Fibroblast of upper back skin (primary cell): Measurements from ENCODE around the gene SVEP1.
"Not testable (repeated sequence)": the region's sequence is repeated elsewhere in the genome, so short reads cannot be mapped to it uniquely, and the experiment has no call there.

Experiments
- DNase-seq: peaks from one replicate; pipeline ENCODE4 v3.0.0-alpha.2; 2013

SVEP1 gene

DNA sequence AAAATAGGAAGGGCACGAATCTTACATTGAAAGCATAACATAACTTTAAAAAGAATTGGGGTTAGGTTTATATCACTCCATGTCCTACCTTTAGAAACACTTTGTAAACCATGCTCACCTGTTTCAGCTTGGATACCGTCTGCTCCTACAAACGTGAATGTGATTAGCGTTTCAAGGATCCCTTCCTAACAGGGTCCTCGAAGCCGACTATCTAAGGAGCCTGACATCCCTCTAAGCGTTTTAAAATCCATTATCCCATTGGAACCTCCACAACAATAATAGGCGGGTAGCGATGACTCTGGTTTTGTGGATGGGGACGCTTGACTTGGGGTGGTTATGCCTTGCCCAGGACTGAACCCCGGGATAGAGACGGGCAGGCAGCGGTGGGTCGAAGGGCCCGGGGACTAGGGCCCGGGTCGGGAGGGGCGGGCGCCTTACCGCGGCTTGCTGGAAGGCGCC lies 937 bp downstream of the SVEP1 start:
- no peak for DNase-seq

DNA sequence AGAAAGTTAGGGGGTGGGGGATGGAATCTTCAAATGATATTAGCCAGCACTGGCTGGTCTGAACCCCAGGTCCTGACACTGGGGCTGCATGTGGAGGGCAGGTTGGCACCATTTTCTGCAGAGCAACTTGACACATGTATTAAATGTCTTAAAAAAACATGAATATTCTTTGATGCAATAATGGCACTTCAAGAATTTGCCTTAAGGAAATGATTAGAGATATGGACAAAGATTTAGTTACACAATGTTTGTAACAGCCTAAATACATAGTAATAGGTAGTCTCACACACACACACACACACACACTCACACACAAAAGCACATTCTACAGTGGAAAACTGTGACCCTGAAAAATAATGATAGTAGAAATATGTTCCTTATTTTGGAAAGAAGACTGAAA lies 3.6 kb downstream of the SVEP1 start:
- no peak for DNase-seq

DNA sequence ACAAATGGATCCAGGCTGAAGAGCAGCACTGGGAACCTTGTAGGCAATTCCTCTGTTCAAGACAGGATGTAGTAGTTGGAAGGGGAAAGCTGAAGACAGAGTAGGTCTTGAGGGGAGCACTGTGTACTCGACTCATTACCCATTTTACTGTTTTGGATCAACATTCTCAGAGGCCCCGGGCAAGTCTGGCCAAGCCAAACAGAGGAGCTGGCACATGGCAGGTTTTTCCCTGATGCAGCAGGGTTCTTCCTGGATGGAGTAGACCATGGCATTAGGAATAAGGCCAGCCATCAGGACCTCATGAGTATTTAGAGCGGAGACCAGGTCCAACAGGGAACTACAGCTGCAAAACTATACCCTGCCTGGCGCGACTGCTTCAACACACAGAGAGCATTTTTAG lies 4.4 kb downstream of the SVEP1 start:
- DNase-seq: no peak

DNA sequence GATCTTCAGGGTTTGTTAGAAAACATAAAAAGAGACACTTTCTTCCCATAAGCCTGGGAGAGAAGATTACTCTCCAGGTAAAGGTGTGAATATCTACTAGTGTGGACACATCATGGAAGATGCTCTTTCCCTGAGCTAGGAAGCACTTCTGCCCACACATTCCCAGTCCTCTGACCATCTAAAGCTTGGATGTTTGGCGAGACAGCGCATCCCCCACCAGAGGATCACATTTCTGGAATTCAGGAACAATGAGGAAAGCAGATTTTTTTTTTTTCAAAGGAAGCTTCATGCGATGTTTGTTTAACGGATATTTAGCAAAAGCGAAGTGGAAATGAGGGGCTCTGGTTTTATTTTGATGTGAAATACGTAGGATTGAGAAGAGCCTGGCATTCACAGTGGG lies 6.2 kb downstream of the SVEP1 start:
- DNase-seq: no peak

DNA sequence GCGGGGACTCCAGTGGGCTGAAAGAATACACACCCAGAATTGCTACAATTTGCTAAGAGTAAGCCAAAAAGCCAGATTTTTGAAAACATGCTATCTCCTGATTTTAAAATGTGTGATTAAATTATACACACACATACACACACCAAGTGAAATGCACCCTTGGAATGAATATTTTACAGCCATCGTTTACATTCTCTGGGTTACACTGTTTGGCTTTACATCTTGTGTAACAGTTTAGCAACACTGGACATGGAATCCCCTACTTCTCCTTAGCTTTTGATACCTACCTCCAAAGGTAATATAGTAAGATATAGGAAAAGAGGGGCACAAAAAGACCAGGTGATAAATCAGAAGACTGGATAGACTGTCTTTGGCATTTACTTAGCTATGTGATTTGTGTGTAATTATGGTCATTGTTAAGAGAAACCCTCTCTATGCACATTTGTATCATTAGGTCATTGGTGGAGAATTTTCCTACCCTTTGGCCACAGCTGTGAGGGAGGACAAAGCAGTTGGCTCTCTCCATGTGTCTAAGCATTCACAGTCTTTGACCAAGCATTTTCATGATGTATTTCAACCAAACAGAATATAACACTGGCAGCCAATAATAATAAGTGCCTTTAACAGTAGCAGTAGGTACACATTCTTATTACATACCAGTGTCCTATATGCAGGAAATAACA lies 7.6 kb downstream of the SVEP1 start:
- DNase-seq: no peak

DNA sequence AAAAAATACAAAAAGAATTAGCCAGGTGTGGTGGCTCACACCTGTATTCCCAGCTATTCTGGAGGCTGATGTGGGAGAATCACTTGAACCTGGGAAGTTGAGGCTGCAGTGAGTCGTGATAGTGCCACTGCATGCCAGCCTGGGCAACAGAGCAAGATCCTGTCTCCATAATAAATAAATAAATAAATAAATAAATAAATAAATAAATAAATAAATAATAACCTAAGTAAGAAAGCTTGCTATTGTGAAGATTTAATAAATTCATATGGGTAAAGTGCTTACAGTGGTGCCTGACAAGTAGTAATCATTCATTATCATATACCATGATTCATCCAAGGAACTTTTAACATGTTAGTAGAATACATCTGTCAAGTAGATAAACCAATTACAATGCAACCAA lies 13.4 kb downstream of the SVEP1 start:
- no peak for DNase-seq

DNA sequence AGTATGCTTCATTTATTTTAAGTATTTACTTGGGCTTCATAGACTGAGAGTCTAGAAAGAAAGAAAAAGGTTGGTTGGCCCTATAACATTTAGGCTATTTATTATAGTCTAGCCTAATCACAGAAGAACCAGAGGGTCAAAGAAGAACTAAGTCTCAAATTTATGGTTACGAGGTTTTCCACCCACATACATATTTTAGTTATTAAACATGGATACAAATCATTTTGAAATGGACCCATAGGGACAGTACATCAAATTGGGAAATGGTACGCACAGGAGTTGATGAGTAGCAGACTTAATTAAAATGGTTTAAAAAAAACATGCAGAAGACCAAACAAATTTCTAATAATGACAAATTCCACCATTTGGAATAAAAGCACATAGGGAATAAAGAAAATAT lies 17.7 kb downstream of the SVEP1 start:
- DNase-seq: no peak

DNA sequence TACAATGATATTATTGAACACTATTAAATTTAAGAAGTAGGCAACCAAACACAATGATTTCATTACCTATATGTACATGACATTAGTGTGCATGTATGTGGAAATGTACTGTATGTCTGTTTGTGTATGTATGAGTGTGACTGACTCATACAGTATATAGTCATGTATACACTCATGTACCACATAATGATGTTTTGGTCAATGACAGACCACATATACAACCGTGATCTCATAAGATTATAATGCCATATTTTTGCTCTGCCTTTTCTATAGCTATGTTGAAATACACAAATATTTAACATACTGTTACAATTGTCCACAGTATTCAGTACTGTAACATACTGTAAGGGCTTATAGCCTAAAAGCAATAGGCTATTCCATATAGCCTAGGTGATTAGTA lies 19.7 kb downstream of the SVEP1 start:
- peak; percentile 64 for DNase-seq

DNA sequence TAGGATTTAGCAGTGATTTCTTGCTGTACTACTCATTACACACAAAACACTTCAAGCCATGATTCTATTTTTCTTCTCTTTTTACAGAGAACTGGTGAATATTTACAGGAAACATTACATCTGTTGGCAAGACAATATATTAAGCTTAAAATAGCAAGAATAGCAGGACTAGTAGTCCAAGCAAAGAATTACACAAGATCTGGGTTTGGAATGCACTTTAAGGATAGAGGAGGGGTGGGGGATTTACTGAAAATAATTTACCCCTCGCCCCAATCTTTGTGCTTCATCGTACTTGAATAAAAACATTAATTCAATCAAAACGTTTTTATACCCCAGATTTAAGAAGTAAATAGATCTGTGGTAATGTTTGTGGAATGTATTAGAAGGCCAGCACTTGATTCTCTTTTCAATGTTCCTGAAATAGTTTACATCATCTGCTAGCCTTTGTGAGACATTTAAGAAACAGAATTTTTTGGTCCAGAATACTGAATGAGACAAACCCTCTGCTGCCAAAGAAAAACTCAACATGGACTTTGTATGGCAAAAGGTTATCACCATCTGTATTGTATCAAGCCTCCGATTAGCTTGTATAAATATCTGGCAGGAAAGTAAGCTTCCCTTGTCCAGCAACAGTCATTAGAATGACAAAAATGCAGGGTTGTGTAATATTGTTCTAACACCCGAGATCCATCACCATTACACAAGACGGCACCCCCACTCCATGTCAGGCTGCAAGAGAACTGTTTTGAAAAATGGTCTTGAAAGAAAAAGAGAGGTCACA lies 23.8 kb downstream of the SVEP1 start:
- peak; percentile 93 for DNase-seq

DNA sequence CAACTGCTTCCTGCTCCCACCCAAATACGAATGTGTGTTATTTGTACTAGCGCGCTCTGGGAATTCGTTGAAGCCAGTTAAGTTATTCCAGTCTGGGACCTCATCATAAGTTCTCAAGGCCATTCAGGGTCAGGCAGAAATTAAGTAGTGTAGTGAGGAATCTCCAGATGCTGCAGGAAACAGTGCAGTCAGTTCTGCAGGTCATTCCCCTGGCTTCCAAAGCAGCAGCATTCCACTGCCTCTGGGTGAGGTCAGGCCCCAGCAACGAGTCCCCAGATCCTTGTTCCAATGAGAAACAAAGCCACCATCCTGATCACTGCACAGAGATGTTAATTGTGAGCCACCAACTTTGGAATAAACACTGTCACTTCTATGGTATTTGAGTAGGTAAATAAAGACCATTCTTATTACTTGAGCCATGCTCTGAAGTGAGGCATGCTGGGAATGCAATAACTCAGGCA lies 33.1 kb downstream of the SVEP1 start:
- no peak for DNase-seq

DNA sequence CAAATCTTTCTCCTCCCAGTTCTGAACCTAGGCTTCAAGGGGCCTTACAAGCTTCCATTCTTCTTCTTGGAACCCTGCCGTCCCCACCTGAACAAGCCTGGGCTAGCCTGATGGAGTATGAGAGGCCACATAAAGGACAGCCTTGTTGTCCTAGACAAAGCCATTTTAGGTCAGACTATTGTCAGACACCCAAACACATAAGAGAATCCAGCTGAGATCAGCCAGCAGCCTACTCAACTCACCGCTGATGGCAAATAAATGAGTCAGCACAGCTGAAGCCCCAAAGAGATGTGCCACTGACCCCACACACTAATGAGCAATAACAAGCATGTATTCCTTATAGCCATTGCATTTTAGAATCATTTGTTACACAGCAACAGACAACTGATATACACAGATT lies 33.8 kb downstream of the SVEP1 start:
- no peak for DNase-seq

DNA sequence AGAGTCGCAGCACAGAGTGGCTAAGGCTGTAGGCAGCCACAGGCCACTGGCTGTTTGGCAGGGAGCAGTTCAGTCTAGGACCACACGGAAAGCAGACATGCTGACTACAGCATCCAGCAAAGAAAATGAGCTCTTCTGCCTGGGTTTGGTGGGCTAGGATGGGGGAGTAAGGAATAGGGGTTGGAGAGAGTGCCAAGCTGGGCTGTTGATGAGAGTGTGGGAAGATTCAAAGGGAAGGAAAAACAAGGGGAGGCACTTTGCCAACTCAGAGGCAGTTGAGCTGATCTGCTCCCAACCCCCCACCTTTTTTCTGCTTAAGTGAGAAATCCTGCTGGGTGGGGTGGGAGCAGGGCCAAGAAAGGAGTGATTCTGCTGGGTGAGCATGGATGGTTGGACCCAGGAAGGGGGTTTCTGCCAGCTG lies 35.9 kb downstream of the SVEP1 start:
- peak; percentile 63 for DNase-seq

DNA sequence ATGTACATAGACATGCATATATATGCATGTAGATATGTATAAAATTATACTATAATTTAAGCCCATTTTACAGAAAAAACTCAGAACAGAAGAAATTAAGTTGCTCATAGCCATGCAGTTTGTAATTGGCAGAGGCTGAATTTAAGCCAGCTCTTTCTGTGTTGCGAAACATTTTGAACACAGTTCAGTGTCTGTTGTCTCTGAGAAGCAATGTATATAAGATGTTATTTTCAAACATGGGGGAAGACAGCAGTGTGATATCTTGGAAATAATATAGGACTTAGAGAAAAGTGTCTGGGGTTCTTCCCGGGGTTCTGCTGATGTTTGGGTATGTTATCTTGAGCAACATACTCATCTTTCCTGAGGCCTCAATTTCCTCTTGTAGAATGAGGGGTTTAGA lies 37.6 kb downstream of the SVEP1 start:
- no peak for DNase-seq

DNA sequence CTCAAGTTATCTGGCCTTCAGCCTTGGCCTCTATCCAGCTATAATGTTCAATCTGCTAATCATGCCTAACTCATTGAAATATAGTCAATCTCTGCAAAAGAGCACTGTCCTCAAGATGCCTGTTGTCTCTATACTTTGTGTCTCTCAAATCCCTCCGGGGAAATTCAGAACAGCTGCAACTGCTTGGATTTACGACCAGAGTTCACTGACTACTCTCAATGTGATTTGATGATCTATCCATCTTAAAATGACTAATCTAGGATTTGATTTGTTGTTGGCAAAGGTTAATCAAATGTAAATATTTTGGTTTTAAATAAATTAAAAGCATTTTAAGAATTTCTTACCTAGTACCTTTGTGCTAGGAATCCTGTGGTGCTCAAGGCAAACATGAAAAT lies 40.9 kb downstream of the SVEP1 start:
- DNase-seq: peak; percentile 73

DNA sequence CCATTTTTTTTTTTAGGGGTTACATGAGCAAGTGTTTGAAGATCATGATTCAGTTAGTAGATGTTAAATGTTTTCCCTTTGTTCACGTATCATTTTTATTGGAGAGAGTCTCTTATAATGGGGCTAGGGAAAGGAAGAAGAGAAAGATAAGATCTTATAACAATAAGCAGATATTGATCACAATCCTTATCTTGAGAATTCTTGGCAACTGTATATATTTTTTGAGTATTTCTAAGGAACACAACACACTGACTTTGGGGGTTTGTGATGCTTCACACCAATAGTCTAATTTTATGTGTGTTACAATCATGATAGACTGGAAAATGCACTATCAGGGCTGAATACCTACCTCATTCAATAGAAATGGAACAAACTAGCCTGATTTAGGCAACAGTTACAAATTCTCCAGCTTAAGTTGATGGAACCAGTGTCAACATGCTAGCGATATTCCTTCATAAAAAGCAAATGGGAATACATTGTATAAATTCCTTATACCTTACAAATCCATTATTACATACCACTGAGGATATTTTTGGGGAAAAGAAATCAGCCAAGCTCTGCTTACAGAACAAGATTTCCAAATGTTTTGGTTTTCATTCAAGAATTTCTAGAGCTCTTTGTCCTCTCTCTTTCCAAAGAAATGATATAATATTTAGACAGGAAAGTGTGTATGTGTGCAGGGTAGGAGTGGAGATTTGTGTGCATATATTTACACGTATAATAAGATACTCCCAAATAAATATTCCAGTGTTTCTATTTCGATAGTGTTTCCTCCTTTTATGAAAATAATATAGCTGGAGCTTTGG lies 41.5 kb downstream of the SVEP1 start:
- peak; percentile 90 for DNase-seq

DNA sequence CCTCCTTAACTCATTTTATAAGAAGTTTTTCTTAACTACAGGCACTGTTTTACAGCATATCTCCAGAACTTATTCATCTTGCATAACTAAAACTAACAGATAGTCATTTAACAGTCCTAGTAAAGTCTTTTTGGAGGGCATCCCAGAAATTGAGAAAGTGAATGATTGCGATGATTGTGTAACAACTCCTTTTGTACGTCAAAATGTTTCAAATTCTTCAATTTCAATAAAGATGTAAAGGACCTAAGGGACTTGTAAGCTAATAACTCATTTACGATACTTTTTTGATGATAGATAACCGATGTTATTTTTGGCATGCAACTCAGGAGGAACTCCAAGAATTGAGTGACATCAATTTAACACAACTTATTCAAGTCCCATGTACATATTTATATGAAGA lies 42.7 kb downstream of the SVEP1 start:
- peak; percentile 94 for DNase-seq

DNA sequence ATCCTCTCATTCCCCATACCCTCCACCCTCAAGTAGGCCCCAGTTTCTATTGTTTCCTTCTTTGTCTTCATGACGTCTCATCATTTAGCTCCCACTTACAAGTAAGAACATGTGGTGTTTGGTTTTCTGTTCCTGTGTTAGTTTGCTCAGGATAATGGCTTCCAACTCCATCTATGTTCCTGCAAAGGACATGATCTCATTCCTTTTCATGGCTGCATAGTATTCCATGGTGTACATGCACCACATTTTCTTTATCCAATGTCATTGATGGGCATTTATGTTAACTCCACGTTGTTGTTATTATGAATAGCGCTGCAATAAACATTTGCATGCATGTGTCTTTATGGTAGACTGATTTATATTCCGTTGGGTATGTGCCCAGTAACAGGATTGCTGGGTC lies 45.4 kb downstream of the SVEP1 start:
- not testable (repeated sequence) for DNase-seq

DNA sequence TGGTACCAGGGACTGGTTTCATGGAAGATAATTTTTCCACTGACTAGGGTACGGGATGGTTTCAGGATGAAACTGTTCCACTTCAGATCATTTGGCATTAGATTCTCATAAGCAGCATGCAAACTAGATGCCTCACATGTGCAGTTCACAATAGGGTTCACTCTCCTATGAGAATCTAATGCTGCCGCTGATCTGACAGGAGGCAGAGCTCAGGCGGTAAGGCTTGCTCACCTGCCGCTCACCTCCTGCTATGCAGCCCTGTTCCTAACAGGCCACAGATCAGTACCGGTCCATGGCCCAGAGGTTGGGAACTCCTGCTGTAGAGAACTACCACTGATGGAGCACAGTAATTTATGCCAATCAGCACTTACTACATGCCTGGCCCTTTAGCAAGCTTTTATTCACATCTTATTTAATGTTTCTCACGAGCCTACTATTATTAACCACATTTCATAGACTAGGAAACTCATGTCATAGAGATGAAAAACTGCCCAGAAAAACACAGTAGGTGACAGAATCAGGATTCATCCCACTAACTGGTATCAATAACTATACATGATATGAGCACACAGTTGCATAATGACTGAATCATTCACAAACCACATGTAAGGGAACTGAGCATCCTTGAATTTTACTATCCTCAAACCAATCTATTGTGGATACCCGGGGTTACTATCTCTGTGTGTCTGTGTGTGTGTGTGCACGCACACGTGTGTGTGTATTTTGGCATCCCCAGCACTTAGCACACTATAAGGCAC lies 46.5 kb downstream of the SVEP1 start:
- peak; percentile 58 for DNase-seq

DNA sequence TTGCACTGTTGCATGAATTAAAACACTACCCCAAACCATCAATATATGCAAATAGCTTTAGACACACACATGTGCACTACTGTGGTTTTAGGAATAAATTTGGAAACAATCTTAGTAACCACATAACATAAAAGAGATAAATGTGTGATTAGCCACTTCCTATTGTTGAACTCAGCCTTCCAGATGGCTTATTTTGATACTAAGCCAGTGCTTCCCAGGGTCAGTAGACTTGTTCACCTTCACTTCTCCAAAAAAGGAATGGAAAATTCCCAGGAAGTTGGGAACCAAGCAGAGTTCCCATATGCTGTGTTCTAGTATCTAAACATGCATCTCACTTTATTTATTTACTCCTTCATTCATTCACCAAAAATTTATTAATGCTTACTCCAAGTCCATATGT lies 47.8 kb downstream of the SVEP1 start:
- peak; percentile 83 for DNase-seq

DNA sequence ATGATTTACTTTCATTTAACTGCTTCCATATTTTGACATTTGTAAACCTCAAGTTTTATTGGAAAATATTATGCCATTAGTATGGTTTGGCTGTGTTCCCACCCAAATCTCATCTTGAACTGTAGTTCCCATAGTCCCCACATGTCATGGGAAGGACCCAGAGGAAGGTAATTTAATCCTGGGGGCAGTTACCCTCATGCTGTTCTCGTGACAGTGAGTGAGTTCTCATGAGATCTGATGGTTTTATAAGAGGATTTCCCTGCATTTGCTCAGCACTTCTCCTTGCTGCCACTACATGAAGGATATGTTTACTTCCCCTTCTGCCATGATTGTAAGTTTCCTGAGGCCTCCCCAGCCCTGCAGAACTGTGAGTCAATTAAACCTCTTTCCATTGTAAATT lies 48.3 kb downstream of the SVEP1 start:
- peak; percentile 53 for DNase-seq

DNA sequence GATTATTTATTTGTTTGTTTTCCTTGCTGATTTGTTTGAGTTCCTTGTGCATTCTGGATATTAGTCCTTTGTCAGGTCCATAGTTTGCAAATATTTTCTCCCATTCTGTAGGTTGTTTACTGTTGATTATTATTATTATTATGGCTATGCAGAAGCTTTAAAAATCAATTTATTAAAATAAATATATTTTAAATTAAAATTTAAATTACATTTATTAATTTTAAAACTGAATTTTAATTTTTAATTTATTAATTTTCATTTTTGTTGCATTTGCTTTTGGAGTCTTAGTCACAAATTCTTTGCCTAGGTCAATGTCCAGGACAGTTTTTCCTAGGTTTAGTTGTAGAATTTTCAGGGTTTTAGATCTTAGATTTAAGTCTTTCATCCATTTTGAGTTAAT lies 50.9 kb downstream of the SVEP1 start:
- no peak for DNase-seq

DNA sequence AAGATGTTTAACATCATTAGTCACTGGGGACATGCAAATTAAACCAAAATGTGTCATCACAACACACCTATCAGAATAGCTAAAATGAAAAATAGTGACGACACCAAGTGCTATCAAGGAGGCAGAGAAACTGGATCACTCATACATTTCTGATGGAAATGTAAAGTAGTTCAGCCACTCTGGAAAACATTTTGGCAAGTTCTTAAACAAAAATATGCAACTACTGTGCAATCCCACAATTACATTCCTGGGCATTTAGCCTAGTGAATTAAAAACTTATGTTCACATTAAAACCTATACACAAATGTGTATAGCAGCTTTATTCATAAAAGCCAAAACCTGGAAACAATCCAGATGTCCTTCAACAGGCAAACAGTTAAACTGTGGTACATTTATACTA lies 53.1 kb downstream of the SVEP1 start:
- peak; percentile 98 for DNase-seq

DNA sequence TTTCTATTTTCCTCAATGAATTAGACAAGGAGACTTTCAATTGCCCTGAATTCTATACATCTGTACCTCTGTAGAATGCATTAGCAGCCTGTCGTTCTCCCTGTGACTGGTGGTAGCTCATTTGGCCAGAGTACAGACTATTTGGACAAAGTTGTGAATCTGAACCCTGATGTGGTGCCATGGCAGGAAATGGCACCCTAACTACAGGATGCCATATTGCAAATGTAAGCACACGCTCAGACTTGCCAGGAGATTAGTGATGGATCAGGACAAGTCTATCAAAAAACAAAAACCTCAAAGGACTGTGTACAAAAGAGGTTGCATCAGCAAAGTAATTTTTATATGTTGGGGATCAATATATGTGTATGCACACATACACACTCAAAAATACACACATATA lies 58.3 kb downstream of the SVEP1 start:
- no peak for DNase-seq
